ENCODE data around the gene RNF215.

RNF215 gene

GRCh38 chr22:30398685-30399680, 11.8 kb upstream of the RNF215 start:
- Histone ChIP-seq H3K27me3 (ENCODE audit: insufficient read depth, poor library complexity, severe bottlenecking) (peaks cover 16% of the 10 kb centered on the region), H3K27ac (replicated peaks) (no peak overlapping the region), H3K4me3 (replicated peaks; ENCODE audit: insufficient read depth, low read length) (no peak overlapping the region)
- no peak for TF ChIP-seq GABPA (IDR thresholded peaks at IDR 0.05; ENCODE audit: low read depth)
- peak; percentile 70; the same call in 1 of the 2 replicates for TF ChIP-seq POLR2AphosphoS5 (IDR thresholded peaks at IDR 0.05; ENCODE audit: low read depth)
- DNase-seq (ENCODE audit: low read depth in 1 of 2, low spot score in 1 of 2): no peak

- no peak overlapping the region for H3K27ac ChIP-seq (replicated peaks)
These were observed 10.7 kb upstream of the RNF215 start for GRCh38 chr22:30397656-30398635.

GRCh38 chr22:30396871-30397655, 9.9 kb upstream of the RNF215 start, which contains the start of gene SEC14L2:
Gene SEC14L2, plus strand, starts transcription at chr22:30397018. Its CDS starts 99 bp downstream, at chr22:30397117.
- peak within 1 kb of the TSS; percentile 17 for H3K4me3 ChIP-seq (replicated peaks; ENCODE audit: insufficient read depth, low read length)
- no peak for DNase-seq (ENCODE audit: low read depth in 1 of 2, low spot score in 1 of 2)
- H3K27me3 ChIP-seq (ENCODE audit: insufficient read depth, poor library complexity, severe bottlenecking): peaks cover 16% of the 10 kb centered on the region
- no peak for TF ChIP-seq POLR2AphosphoS5 (IDR thresholded peaks at IDR 0.05; ENCODE audit: low read depth)
- TF ChIP-seq SPI1 (IDR thresholded peaks at IDR 0.05; ENCODE audit: borderline replicate concordance, low read depth): no peak
- TF ChIP-seq GABPA (IDR thresholded peaks at IDR 0.05; ENCODE audit: low read depth): no peak
- no peak for TF ChIP-seq REST (IDR thresholded peaks at IDR 0.05; ENCODE audit: insufficient replicate concordance, low read depth)
- TF ChIP-seq CTCF (IDR thresholded peaks at IDR 0.05; ENCODE audit: insufficient read depth, low read length): no peak
- H3K27ac ChIP-seq (replicated peaks): no peak within 1 kb of the TSS

More at GRCh38 chr22:30397656-30398635, 10.7 kb upstream of the RNF215 start:
- peaks cover 16% of the 10 kb centered on the region for H3K27me3 ChIP-seq (ENCODE audit: insufficient read depth, poor library complexity, severe bottlenecking)
- no peak for TF ChIP-seq GABPA (IDR thresholded peaks at IDR 0.05; ENCODE audit: low read depth)
- no peak for TF ChIP-seq SPI1 (IDR thresholded peaks at IDR 0.05; ENCODE audit: borderline replicate concordance, low read depth)
- TF ChIP-seq CTCF (IDR thresholded peaks at IDR 0.05; ENCODE audit: insufficient read depth, low read length): no peak
- TF ChIP-seq REST (IDR thresholded peaks at IDR 0.05; ENCODE audit: insufficient replicate concordance, low read depth): no peak
- TF ChIP-seq POLR2AphosphoS5 (IDR thresholded peaks at IDR 0.05; ENCODE audit: low read depth): no peak
- H3K4me3 ChIP-seq (replicated peaks; ENCODE audit: insufficient read depth, low read length): no peak overlapping the region
- no peak for DNase-seq (ENCODE audit: low read depth in 1 of 2, low spot score in 1 of 2)

All from HL-60 (cell line).